T1000 (cell line): ENCODE data around the gene CD28.

Experiments used
- DNase-seq: peaks from one replicate; lab custom pipeline; 2025; ENCODE audit warnings: mixed read lengths; lab: John Stamatoyannopoulos, UW

CD28 gene

GRCh38 chr2:203706403-203706802 lies at the start of gene CD28:
TSS of gene CD28 (plus strand) at chr2:203706639. CDS start at chr2:203706697, 58 bp downstream.
- DNase-seq, result no peak

- no peak for DNase-seq
Observed at GRCh38 chr2:203659331-203660049, 46.9 kb upstream of the CD28 start.

GRCh38 chr2:203660465-203660864 lies 46.0 kb upstream of the CD28 start:
- no peak for DNase-seq

- DNase-seq, result no peak
Observed at GRCh38 chr2:203661279-203661908, 45.0 kb upstream of the CD28 start.

GRCh38 chr2:203662487-203662886 lies 44.0 kb upstream of the CD28 start:
- DNase-seq, result no peak

- DNase-seq, result no peak
Observed at GRCh38 chr2:203662951-203663350, 43.5 kb upstream of the CD28 start.

GRCh38 chr2:203664029-203664755 lies 42.2 kb upstream of the CD28 start:
- no peak for DNase-seq

- no peak for DNase-seq
Observed at GRCh38 chr2:203667838-203668237, 38.6 kb upstream of the CD28 start.

GRCh38 chr2:203669820-203670219 lies 36.6 kb upstream of the CD28 start:
- DNase-seq, result no peak

GRCh38 chr2:203670939-203671338 lies 35.5 kb upstream of the CD28 start:
- no peak for DNase-seq

- no peak for DNase-seq
Observed at GRCh38 chr2:203671876-203672275, 34.6 kb upstream of the CD28 start.

GRCh38 chr2:203672856-203673255 lies 33.6 kb upstream of the CD28 start:
- DNase-seq, result no peak

- no peak for DNase-seq
Observed at GRCh38 chr2:203673933-203674332, 32.5 kb upstream of the CD28 start.

GRCh38 chr2:203675086-203675485 lies 31.4 kb upstream of the CD28 start:
- DNase-seq, result no peak

GRCh38 chr2:203678971-203679370 lies 27.5 kb upstream of the CD28 start:
- DNase-seq, result no peak

GRCh38 chr2:203679401-203679800 lies 27.0 kb upstream of the CD28 start:
- no peak for DNase-seq

- no peak for DNase-seq
Observed at GRCh38 chr2:203681978-203682377, 24.5 kb upstream of the CD28 start.

- DNase-seq, result no peak
Observed at GRCh38 chr2:203682688-203683130, 23.7 kb upstream of the CD28 start.

- DNase-seq, result no peak
Observed at GRCh38 chr2:203683421-203683820, 23.0 kb upstream of the CD28 start.

- DNase-seq, result peak; percentile 51
Observed at GRCh38 chr2:203683932-203684556, 22.4 kb upstream of the CD28 start.

GRCh38 chr2:203685081-203685621 lies 21.3 kb upstream of the CD28 start:
- DNase-seq, result no peak

GRCh38 chr2:203685789-203686420 lies 20.5 kb upstream of the CD28 start:
- DNase-seq, result no peak
